H1 (cell line): ENCODE measurements around the gene GALNTL6.

Experiments used
- CREB1 ChIP-seq: IDR thresholded peaks from 2 replicates; pipeline ENCODE4 v1.6.1; 2012; ENCODE audit warnings: inconsistent platforms
- CTCF ChIP-seq, 3 experiments: IDR thresholded peaks; 1 replicate in 2 of 3; 2 replicates in 1 of 3; pipeline versions ENCODE4 v1.5.1 to v1.6.1; 2011; ENCODE audit warnings: low read length in 3 of 3, mild to moderate bottlenecking in 3 of 3, inconsistent platforms in 2 of 3, low read depth in 1 of 3, moderate library complexity in 1 of 3; ENCODE audit not compliant: insufficient read depth in 1 of 3; ENCODE audit errors: control extremely low read depth in 1 of 3
- EP300 ChIP-seq, 2 experiments: IDR thresholded peaks; 1 replicate in 1 of 2; 2 replicates in 1 of 2; pipeline ENCODE4 v1.6.1; 2011 to 2012; ENCODE audit warnings: low read depth in 2 of 2, low read length in 2 of 2, mild to moderate bottlenecking in 2 of 2, borderline replicate concordance in 1 of 2, inconsistent platforms in 1 of 2, moderate library complexity in 1 of 2
- GABPA ChIP-seq: IDR thresholded peaks from 2 replicates; pipeline ENCODE4 v1.6.1; 2011; ENCODE audit warnings: mild to moderate bottlenecking, low read length, moderate library complexity, borderline replicate concordance; ENCODE audit not compliant: insufficient read depth
- HDAC2 ChIP-seq, 2 experiments: fragments of 300-600 bp in 1 of 2; sonication (generic) in 1 of 2; IDR thresholded peaks; 2 replicates each; pipeline ENCODE4 v1.6.1; 2011 to 2012; ENCODE audit warnings: low read depth in 2 of 2, low read length in 2 of 2, mild to moderate bottlenecking in 2 of 2, moderate library complexity in 2 of 2, borderline replicate concordance in 1 of 2, inconsistent platforms in 1 of 2
- KDM5A ChIP-seq: fragments of 200-600 bp; IDR thresholded peaks from 2 replicates; pipeline ENCODE4 v1.7.1; 2012; ENCODE audit warnings: mild to moderate bottlenecking, low read length, inconsistent platforms, mixed read lengths
- MAX ChIP-seq: IDR thresholded peaks from 2 replicates; pipeline ENCODE4 v1.6.1; 2012; ENCODE audit warnings: inconsistent platforms
- POLR2A ChIP-seq, 2 experiments: IDR thresholded peaks; 1 replicate in 1 of 2; 2 replicates in 1 of 2; pipeline ENCODE4 v1.6.1; 2011; ENCODE audit warnings: low read depth in 2 of 2, low read length in 2 of 2, mild to moderate bottlenecking in 2 of 2; ENCODE audit errors: control extremely low read depth in 1 of 2
- POLR2AphosphoS5 ChIP-seq: IDR thresholded peaks from 2 replicates; pipeline ENCODE4 v1.6.1; 2011; ENCODE audit warnings: low read depth, low read length
- SAP30 ChIP-seq: fragments of 300-600 bp; sonication (generic); IDR thresholded peaks from 2 replicates; pipeline ENCODE4 v1.7.1; 2012; ENCODE audit warnings: low read length, moderate library complexity, mild to moderate bottlenecking, inconsistent platforms; ENCODE audit not compliant: insufficient read depth, insufficient replicate concordance
- TAF1 ChIP-seq: IDR thresholded peaks from 2 replicates; pipeline ENCODE4 v1.6.1; 2011; ENCODE audit warnings: mild to moderate bottlenecking, low read depth, low read length
- TEAD4 ChIP-seq: IDR thresholded peaks from 2 replicates; pipeline ENCODE4 v1.6.1; 2012; ENCODE audit warnings: low read depth, low read length, inconsistent platforms, mixed read lengths

- TF ChIP-seq CTCF (IDR thresholded peaks at IDR 0.05; ENCODE audit: control extremely low read depth in 1 of 3, insufficient read depth in 1 of 3, low read depth in 1 of 3, low read length in 3 of 3) = no peak
- TF ChIP-seq EP300 (IDR thresholded peaks at IDR 0.05; ENCODE audit: borderline replicate concordance in 1 of 2, low read depth in 2 of 2, low read length in 2 of 2) = no peak
- TF ChIP-seq HDAC2 (IDR thresholded peaks at IDR 0.05; ENCODE audit: borderline replicate concordance in 1 of 2, low read depth in 2 of 2, low read length in 2 of 2) = no peak
- no peak for TF ChIP-seq SAP30
- TF ChIP-seq POLR2A (IDR thresholded peaks at IDR 0.05; ENCODE audit: control extremely low read depth in 1 of 2, low read depth in 2 of 2, low read length in 2 of 2) = no peak
- TF ChIP-seq MAX = no peak
- TF ChIP-seq TEAD4 = no peak
- TF ChIP-seq TAF1 = no peak
- no peak for TF ChIP-seq CREB1
- no peak for TF ChIP-seq KDM5A
- TF ChIP-seq POLR2AphosphoS5 = no peak
- no peak for TF ChIP-seq GABPA
Measured at GRCh38 chr4:173037242-173037641, 1224.0 kb downstream of the GALNTL6 start.
